A673 (cell line): ENCODE data around the gene GAB2. TPM values are rescaled to one million over a fixed set of nuclear protein-coding genes. Genes with fewer than 3 reads are reported as not detected.

Experiments used
- BruUV-seq: library from RNA; stranded (reverse); fragments of 400-500 nt; replicated peaks from 2 replicates; lab custom pipeline; 2021; lab: Mats Ljungman, UMichigan
- CTCF ChIA-PET: fragments of 300-600 bp; sonication (Branson Sonifier 250); formaldehyde crosslinking; loops from one replicate; lab custom pipeline; 2022; ENCODE audit warnings: antibody characterized with exemption; lab: Charles Lee
- POLR2A ChIA-PET: fragments of 300-600 bp; sonication (Branson Sonifier 250); formaldehyde crosslinking; loops from one replicate; lab custom pipeline; 2022; ENCODE audit warnings: antibody characterized with exemption; ENCODE audit not compliant: low non-redundant PET; lab: Charles Lee
- DNase-seq: peaks from one replicate; pipeline ENCODE4 v3.0.0-alpha.2; 2015; ENCODE audit warnings: low spot score
- H3K27ac ChIP-seq: fragments of 200-600 bp; sonication (generic); 2 replicates; pipeline ENCODE4 v1.5.1; 2016; ENCODE audit warnings: mixed run types, low read depth, mild to moderate bottlenecking, mixed read lengths, antibody characterized with exemption, low read length; ENCODE audit not compliant: poor library complexity, severe bottlenecking
- H3K27me3 ChIP-seq: fragments of 200-600 bp; sonication (generic); replicated peaks from 2 replicates; pipeline ENCODE4 v1.6.1; 2017; ENCODE audit warnings: mixed run types, low read depth, mild to moderate bottlenecking, mixed read lengths, antibody characterized with exemption, low read length; ENCODE audit not compliant: insufficient read depth, poor library complexity
- H3K36me3 ChIP-seq: fragments of 200-600 bp; sonication (generic); 2 replicates; pipeline ENCODE4 v1.6.1; 2016; ENCODE audit warnings: mixed run types, mild to moderate bottlenecking, mixed read lengths, antibody characterized with exemption, low read length; ENCODE audit not compliant: insufficient read depth, poor library complexity, severe bottlenecking
- H3K4me1 ChIP-seq: fragments of 200-600 bp; sonication (generic); 2 replicates; pipeline ENCODE4 v1.6.1; 2017; ENCODE audit warnings: mixed run types, mild to moderate bottlenecking, mixed read lengths, antibody characterized with exemption, low read length; ENCODE audit not compliant: insufficient read depth, poor library complexity, severe bottlenecking
- H3K4me3 ChIP-seq: fragments of 200-600 bp; sonication (generic); 2 replicates; pipeline ENCODE4 v1.5.1; 2016; ENCODE audit warnings: low read depth, mixed run types, mild to moderate bottlenecking, mixed read lengths, low read length; ENCODE audit not compliant: poor library complexity, severe bottlenecking
- H3K9me3 ChIP-seq: fragments of 200-600 bp; sonication (generic); 2 replicates; pipeline ENCODE4 v1.6.1; 2016; ENCODE audit warnings: mixed run types, low read depth, mild to moderate bottlenecking, mixed read lengths, antibody characterized with exemption, low read length; ENCODE audit not compliant: poor library complexity, severe bottlenecking
- CTCF ChIP-seq: fragments of 300-800, 200-600 bp; sonication (generic); conservative IDR thresholded peaks from 2 replicates; pipeline ENCODE4 v1.5.1; 2017; ENCODE audit warnings: low read depth, mild to moderate bottlenecking, antibody characterized with exemption, low read length, moderate library complexity, mixed read lengths
- EZH2 ChIP-seq: fragments of 200-600 bp; sonication (generic); IDR thresholded peaks from 2 replicates; pipeline ENCODE4 v1.6.1; 2017; ENCODE audit warnings: borderline replicate concordance, low read depth, mild to moderate bottlenecking, mixed read lengths, antibody characterized with exemption, low read length; ENCODE audit not compliant: poor library complexity, severe bottlenecking
- intact Hi-C: fragments of 100-400 bp; cut with micrococcal nuclease; formaldehyde crosslinking; loops from one replicate; pipeline ENCODE4 v1.10.0; 2022; ENCODE audit not compliant: unreplicated experiment
- total RNA-seq: library from RNA; stranded (reverse); gene quantifications from 2 replicates; pipeline ENCODE4 v1.2.3, GENCODE V29; 2021

Gene GAB2
- total RNA-seq, 1 experiment from 2014 or later, result 21.5 TPM

GRCh38 chr11:78255919-78256318 is 161.7 kb downstream of the GAB2 start:
- no peak for DNase-seq
- no peak overlapping the region for H3K27ac ChIP-seq
- no peak overlapping the region for H3K4me3 ChIP-seq
- H3K36me3 ChIP-seq, result no peaks in the 10 kb centered on the region
- ChIA-PET CTCF (no interaction called here), POLR2A (interaction anchor here (0.6 kb wide), 1 partner anchor 486 kb away, joined by 3 read pairs; no protein-coding TSS in a partner anchor)
- H3K27me3 ChIP-seq, result no peaks in the 10 kb centered on the region
- peaks cover 13% of the 10 kb centered on the region for H3K4me1 ChIP-seq
- intact Hi-C loops, result no loop called here
- no TSS peak for BruUV-seq
- TF ChIP-seq EZH2, result no peak
- TF ChIP-seq CTCF, result no peak
- H3K9me3 ChIP-seq, result no peaks in the 10 kb centered on the region

GRCh38 chr11:78254268-78254667 is 163.4 kb downstream of the GAB2 start:
- H3K36me3 ChIP-seq, result no peaks in the 10 kb centered on the region
- H3K4me3 ChIP-seq, result no peak overlapping the region
- DNase-seq, result no peak
- H3K9me3 ChIP-seq, result no peaks in the 10 kb centered on the region
- POLR2A ChIA-PET, result no interaction called here
- TF ChIP-seq CTCF, result no peak
- TF ChIP-seq EZH2, result no peak
- no TSS peak for BruUV-seq
- intact Hi-C loops, result no loop called here
- CTCF ChIA-PET, result no interaction called here
- H3K4me1 ChIP-seq, result peaks cover 13% of the 10 kb centered on the region
- no peaks in the 10 kb centered on the region for H3K27me3 ChIP-seq
- H3K27ac ChIP-seq, result no peak overlapping the region

- H3K9me3 ChIP-seq, result no peaks in the 10 kb centered on the region
- no peak for TF ChIP-seq EZH2
- no peak for TF ChIP-seq CTCF
- H3K4me3 ChIP-seq, result no peak overlapping the region
- no peak for DNase-seq
- no peaks in the 10 kb centered on the region for H3K27me3 ChIP-seq
- intact Hi-C loops, result no loop called here
- no TSS peak for BruUV-seq
- no peaks in the 10 kb centered on the region for H3K36me3 ChIP-seq
- peaks cover 13% of the 10 kb centered on the region for H3K4me1 ChIP-seq
- no peak overlapping the region for H3K27ac ChIP-seq
- POLR2A ChIA-PET, result no interaction called here
- CTCF ChIA-PET, result no interaction called here
Observed at GRCh38 chr11:78253797-78254196, 163.8 kb downstream of the GAB2 start.
